Measurements from ENCODE around the gene DNAH11. TPM values are rescaled to one million over a fixed set of nuclear protein-coding genes. Genes with fewer than 3 reads are reported as not detected.
A peak's percentile ranks its signal among the peaks of the same experiment; 100 is the strongest.

Gene DNAH11
- total and polyA plus RNA-seq, 2 of the 8 experiments (the other 6 are each of a cell fraction or from before 2014, with no cell fraction given) = 1.8 to 4.9 TPM

DNA sequence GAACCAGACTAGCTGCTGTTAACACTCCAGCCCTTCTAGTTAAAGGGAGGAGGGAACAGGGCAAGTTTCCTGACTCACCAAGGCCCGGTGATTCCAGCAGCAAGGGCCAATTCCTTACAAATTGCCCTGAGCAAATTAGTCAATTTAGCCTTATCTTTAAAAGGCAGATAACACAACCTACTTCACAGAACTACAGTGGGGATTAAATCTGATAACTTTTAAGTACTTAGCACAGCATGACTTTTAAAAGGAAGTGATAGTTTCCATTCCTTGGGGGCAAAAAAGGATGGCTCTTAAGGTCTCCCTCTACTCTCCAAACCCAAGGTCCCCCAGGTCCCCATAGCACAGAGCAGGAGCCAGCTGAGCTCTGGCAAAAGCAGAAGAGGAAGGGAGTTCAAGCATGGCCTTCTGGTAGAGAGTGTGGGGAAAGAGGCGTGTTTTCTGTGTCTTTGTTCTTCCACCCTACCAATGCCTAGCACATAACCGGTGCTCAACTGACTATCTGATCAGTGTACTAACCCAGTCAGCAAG lies 398.8 kb downstream of the DNAH11 start:
- FAIRE-seq (no peak), DNase-seq (ENCODE audit: low read depth in 1 of 2, low spot score in 2 of 2) (no peak)
- no peak overlapping the region for H3K18ac ChIP-seq (ENCODE audit: extremely low read depth, low read length)
- peaks cover 15 to 19% of the 10 kb centered on the region in 2 experiments for H4K20me1 ChIP-seq (replicated peaks in 1 of 2; ENCODE audit: control insufficient read depth in 1 of 2, insufficient read depth in 2 of 2, low read length in 2 of 2)
- no peak overlapping the region for H2BK120ac ChIP-seq (replicated peaks; ENCODE audit: low read depth, low read length)
- no peak overlapping the region; a peak in 1 of 7 replicates for H3K9ac ChIP-seq (replicated peaks in 1 of 4; ENCODE audit: extremely low read depth in 1 of 4, low read depth in 3 of 4, low read length in 3 of 4)
- H2AK5ac ChIP-seq (ENCODE audit: low read depth, low read length) = 0 out of 2 replicates have a peak overlapping the region, but pooled peaks have one; percentile 9
- no peak overlapping the region for H4K8ac ChIP-seq (ENCODE audit: extremely low read depth, insufficient read depth, low read length)
- no peak overlapping the region for H3K4ac ChIP-seq (replicated peaks; ENCODE audit: insufficient read length, low read depth, low read length)
- peaks cover 4% of the 10 kb centered on the region; the same call in 1 of the 2 replicates for H3K23me2 ChIP-seq (ENCODE audit: low read depth, low read length)
- no peak overlapping the region for H3K4me3 ChIP-seq (ENCODE audit: extremely low read depth in 1 of 4, insufficient read depth in 2 of 4, low read depth in 3 of 4, low read length in 4 of 4)
- POLR2A ChIA-PET (ENCODE audit: partially characterized antibody) = interaction anchor here (1.2 to 2.7 kb wide), 3 partner anchors 9 to 14 kb away, joined by 3 to 12 read pairs (median 5); no protein-coding TSS in a partner anchor
- H2BK12ac ChIP-seq (ENCODE audit: low read depth, low read length) = no peak overlapping the region
- peaks cover 4 to 24% (median 20%) of the 10 kb centered on the region in 4 experiments; a peak in 6 of 7 replicates for H3K4me1 ChIP-seq (replicated peaks in 1 of 4; ENCODE audit: control insufficient read depth in 3 of 4, insufficient read depth in 4 of 4, low read length in 3 of 4)
- H2BK15ac ChIP-seq (ENCODE audit: low read length) = 0 out of 2 replicates have a peak overlapping the region, but pooled peaks have one; percentile 61
- no peak overlapping the region for H4K5ac ChIP-seq (ENCODE audit: insufficient read length, low read depth, low read length)
- H3K27ac ChIP-seq (ENCODE audit: low read depth, low read length) = no peak overlapping the region
- 84% methylated on average over 3 of the region's 3 CpGs; no CpG with 5 or more reads in 1 of the 2 experiments for WGBS, 2 experiments (ENCODE audit: extremely low coverage in 1 of 2, insufficient coverage in 1 of 2, insufficient read length in 1 of 2, insufficient replicate concordance in 2 of 2, low coverage in 1 of 2, low lambda C conversion rate in 2 of 2, missing lambda C conversion rate in 1 of 2)
- H2AFZ ChIP-seq (ENCODE audit: low read length) = no peak overlapping the region
- H3K79me1 ChIP-seq (ENCODE audit: low read depth, low read length) = peaks cover 13% of the 10 kb centered on the region
- H3K9me3 ChIP-seq (ENCODE audit: insufficient read depth in 2 of 2, low read depth in 1 of 2, low read length in 1 of 2) = no peaks in the 10 kb centered on the region
- H3K36me3 ChIP-seq (ENCODE audit: control insufficient read depth in 2 of 4, insufficient read depth in 4 of 4, low read length in 3 of 4) = peaks cover 0 to 12% (median 1%) of the 10 kb centered on the region in 4 experiments; a peak in 2 of 8 replicates
- H3K56ac ChIP-seq (replicated peaks; ENCODE audit: insufficient read length, low read depth, low read length) = no peak overlapping the region
- no peak overlapping the region for H2BK5ac ChIP-seq (ENCODE audit: low read depth, low read length)
- H3K23ac ChIP-seq (ENCODE audit: insufficient read length) = no peak overlapping the region
- H3K4me2 ChIP-seq (ENCODE audit: insufficient read depth in 1 of 2, low read depth in 2 of 2, low read length in 2 of 2) = peak overlapping the region in 1 of 2 experiments; percentile 76; a peak in 2 of 4 replicates
- CTCF ChIA-PET (ENCODE audit: partially characterized antibody) = no interaction called here
- no peak overlapping the region for H4K91ac ChIP-seq (replicated peaks; ENCODE audit: insufficient read length, low read length)
- no peak for TF ChIP-seq SP4 (IDR thresholded peaks at IDR 0.05; ENCODE audit: low read length)
- no peak for TF ChIP-seq RAD21 (IDR thresholded peaks at IDR 0.05 in 1 of 2, conservative IDR thresholded peaks at IDR 0.05 in 1 of 2; ENCODE audit: low read depth in 2 of 2, low read length in 2 of 2)
- no peak for TF ChIP-seq FOSL1 (IDR thresholded peaks at IDR 0.05; ENCODE audit: insufficient read depth, low read depth, low read length)
- no peak for TF ChIP-seq GTF2F1 (IDR thresholded peaks at IDR 0.05; ENCODE audit: borderline replicate concordance, low read depth, low read length)
- TF ChIP-seq MAFK (IDR thresholded peaks at IDR 0.05; ENCODE audit: low read depth, low read length) = no peak
- no peaks in the 10 kb centered on the region for H3K27me3 ChIP-seq (replicated peaks in 1 of 4; ENCODE audit: control insufficient read depth in 3 of 4, extremely low read depth in 1 of 4, insufficient read depth in 3 of 4, low read length in 3 of 4)
- no peak overlapping the region for H3K14ac ChIP-seq (ENCODE audit: insufficient read length)
- peaks cover 24 to 83% of the 10 kb centered on the region in 2 experiments for H3K79me2 ChIP-seq (ENCODE audit: control insufficient read depth in 1 of 2, insufficient read depth in 2 of 2, low read length in 2 of 2)
- no peak overlapping the region for H2BK20ac ChIP-seq (ENCODE audit: low read length)
